Measurements from ENCODE around the gene PLEKHA7.

Gene PLEKHA7

GRCh38 chr11:16880184-16880801 is 133.9 kb downstream of the PLEKHA7 start:
- Histone ChIP-seq H3K27me3 (replicated peaks) (no peaks in the 10 kb centered on the region), H3K36me3 (replicated peaks) (no peaks in the 10 kb centered on the region), H3K4me3 (ENCODE audit: low read depth, low read length) (no peak overlapping the region), H3K27ac (no peak overlapping the region)
- TF ChIP-seq, protein P1, sequence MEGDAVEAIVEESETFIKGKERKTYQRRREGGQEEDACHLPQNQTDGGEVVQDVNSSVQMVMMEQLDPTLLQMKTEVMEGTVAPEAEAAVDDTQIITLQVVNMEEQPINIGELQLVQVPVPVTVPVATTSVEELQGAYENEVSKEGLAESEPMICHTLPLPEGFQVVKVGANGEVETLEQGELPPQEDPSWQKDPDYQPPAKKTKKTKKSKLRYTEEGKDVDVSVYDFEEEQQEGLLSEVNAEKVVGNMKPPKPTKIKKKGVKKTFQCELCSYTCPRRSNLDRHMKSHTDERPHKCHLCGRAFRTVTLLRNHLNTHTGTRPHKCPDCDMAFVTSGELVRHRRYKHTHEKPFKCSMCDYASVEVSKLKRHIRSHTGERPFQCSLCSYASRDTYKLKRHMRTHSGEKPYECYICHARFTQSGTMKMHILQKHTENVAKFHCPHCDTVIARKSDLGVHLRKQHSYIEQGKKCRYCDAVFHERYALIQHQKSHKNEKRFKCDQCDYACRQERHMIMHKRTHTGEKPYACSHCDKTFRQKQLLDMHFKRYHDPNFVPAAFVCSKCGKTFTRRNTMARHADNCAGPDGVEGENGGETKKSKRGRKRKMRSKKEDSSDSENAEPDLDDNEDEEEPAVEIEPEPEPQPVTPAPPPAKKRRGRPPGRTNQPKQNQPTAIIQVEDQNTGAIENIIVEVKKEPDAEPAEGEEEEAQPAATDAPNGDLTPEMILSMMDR (IDR thresholded peaks at IDR 0.05; ENCODE audit: low read depth, low read length, missing control alignments), result no peak
- in situ Hi-C loops (cut with HindIII; ENCODE audit: low pct_ligation_motif_present, low sequenced_read_pairs), result no loop called here
- no peak for DNase-seq

DNA sequence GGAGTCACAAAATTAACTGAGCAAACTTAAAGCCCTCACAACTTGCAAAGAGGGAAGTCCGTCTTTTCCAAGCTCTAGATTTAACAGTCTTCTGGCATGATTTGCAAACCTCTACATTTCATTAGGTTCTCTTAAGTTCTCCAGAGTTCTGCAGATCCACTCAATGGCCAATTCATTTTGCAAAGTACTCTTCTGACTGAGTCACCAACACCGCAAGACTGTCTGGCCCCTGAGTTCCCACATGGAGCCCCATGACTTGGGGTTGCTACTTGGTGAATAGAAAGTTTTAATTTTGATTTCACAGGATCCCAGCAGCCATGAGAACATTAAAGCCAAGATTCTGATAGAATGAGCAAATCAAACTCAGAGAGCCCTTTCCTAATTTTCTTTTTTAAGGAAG is 134.5 kb downstream of the PLEKHA7 start:
- H3K36me3 ChIP-seq (replicated peaks), result no peaks in the 10 kb centered on the region
- no peak overlapping the region for H3K27ac ChIP-seq
- DNase-seq, result no peak
- no peaks in the 10 kb centered on the region for H3K27me3 ChIP-seq (replicated peaks)
- H3K4me3 ChIP-seq (ENCODE audit: low read depth, low read length), result no peak overlapping the region
- in situ Hi-C loops (cut with HindIII; ENCODE audit: low pct_ligation_motif_present, low sequenced_read_pairs), result no loop called here
- TF ChIP-seq, protein P1 (IDR thresholded peaks at IDR 0.05; ENCODE audit: low read depth, low read length, missing control alignments), result no peak

- TF ChIP-seq, protein P1 (IDR thresholded peaks at IDR 0.05; ENCODE audit: low read depth, low read length, missing control alignments), result no peak
- Histone ChIP-seq H3K36me3 (replicated peaks) (no peaks in the 10 kb centered on the region), H3K27ac (no peak overlapping the region), H3K4me3 (ENCODE audit: low read depth, low read length) (no peak overlapping the region), H3K27me3 (replicated peaks) (no peaks in the 10 kb centered on the region)
- DNase-seq, result no peak
- in situ Hi-C loops (cut with HindIII; ENCODE audit: low pct_ligation_motif_present, low sequenced_read_pairs), result no loop called here
Measured at GRCh38 chr11:16876837-16877236, 137.4 kb downstream of the PLEKHA7 start.

GRCh38 chr11:16876053-16876752 is 138.0 kb downstream of the PLEKHA7 start:
- H3K4me3 ChIP-seq (ENCODE audit: low read depth, low read length), result no peak overlapping the region
- TF ChIP-seq, protein P1 (IDR thresholded peaks at IDR 0.05; ENCODE audit: low read depth, low read length, missing control alignments), result no peak
- DNase-seq, result no peak
- no peaks in the 10 kb centered on the region for H3K36me3 ChIP-seq (replicated peaks)
- H3K27ac ChIP-seq, result no peak overlapping the region
- in situ Hi-C loops (cut with HindIII; ENCODE audit: low pct_ligation_motif_present, low sequenced_read_pairs), result no loop called here
- no peaks in the 10 kb centered on the region for H3K27me3 ChIP-seq (replicated peaks)

- TF ChIP-seq, protein P1 (IDR thresholded peaks at IDR 0.05; ENCODE audit: low read depth, low read length, missing control alignments), result no peak
- Histone ChIP-seq H3K27me3 (replicated peaks) (no peaks in the 10 kb centered on the region), H3K36me3 (replicated peaks) (no peaks in the 10 kb centered on the region), H3K4me3 (ENCODE audit: low read depth, low read length) (no peak overlapping the region), H3K27ac (no peak overlapping the region)
- DNase-seq, result no peak
- in situ Hi-C loops (cut with HindIII; ENCODE audit: low pct_ligation_motif_present, low sequenced_read_pairs), result no loop called here
Measured at GRCh38 chr11:16874275-16874975, 139.8 kb downstream of the PLEKHA7 start.
